BLaER1 (cell line): ENCODE data around the gene CLEC4A.
"Not testable (repeated sequence)": the region's sequence is repeated elsewhere in the genome, so short reads cannot be mapped to it uniquely, and the experiment has no call there.

Experiments
- H3K27ac ChIP-seq: shearing (Covaris generic); formaldehyde crosslinking; 2 replicates; pipeline ENCODE4 v1.8.1; 2022
- H3K27me3 ChIP-seq: shearing (Covaris generic); formaldehyde crosslinking; 2 replicates; pipeline ENCODE4 v1.8.1; 2022
- H3K36me3 ChIP-seq: shearing (Covaris generic); formaldehyde crosslinking; 2 replicates; pipeline ENCODE4 v1.8.1; 2022
- H3K4me1 ChIP-seq: shearing (Covaris generic); formaldehyde crosslinking; 2 replicates; pipeline ENCODE4 v1.8.1; 2022
- H3K4me2 ChIP-seq: shearing (Covaris generic); formaldehyde crosslinking; 2 replicates; pipeline ENCODE4 v1.8.1; 2022
- H3K4me3 ChIP-seq: shearing (Covaris generic); formaldehyde crosslinking; 2 replicates; pipeline ENCODE4 v1.8.1; 2022
- H3K9ac ChIP-seq: shearing (Covaris generic); formaldehyde crosslinking; 2 replicates; pipeline ENCODE4 v1.8.1; 2022
- H3K9me3 ChIP-seq: shearing (Covaris generic); formaldehyde crosslinking; 2 replicates; pipeline ENCODE4 v1.8.1; 2022
- H4K20me1 ChIP-seq: shearing (Covaris generic); formaldehyde crosslinking; 2 replicates; pipeline ENCODE4 v1.8.1; 2022
- Cebpa-rat ChIP-seq: shearing (Covaris generic); IDR thresholded peaks from 2 replicates; pipeline ENCODE4 v1.8.1; 2022

The CLEC4A gene

DNA sequence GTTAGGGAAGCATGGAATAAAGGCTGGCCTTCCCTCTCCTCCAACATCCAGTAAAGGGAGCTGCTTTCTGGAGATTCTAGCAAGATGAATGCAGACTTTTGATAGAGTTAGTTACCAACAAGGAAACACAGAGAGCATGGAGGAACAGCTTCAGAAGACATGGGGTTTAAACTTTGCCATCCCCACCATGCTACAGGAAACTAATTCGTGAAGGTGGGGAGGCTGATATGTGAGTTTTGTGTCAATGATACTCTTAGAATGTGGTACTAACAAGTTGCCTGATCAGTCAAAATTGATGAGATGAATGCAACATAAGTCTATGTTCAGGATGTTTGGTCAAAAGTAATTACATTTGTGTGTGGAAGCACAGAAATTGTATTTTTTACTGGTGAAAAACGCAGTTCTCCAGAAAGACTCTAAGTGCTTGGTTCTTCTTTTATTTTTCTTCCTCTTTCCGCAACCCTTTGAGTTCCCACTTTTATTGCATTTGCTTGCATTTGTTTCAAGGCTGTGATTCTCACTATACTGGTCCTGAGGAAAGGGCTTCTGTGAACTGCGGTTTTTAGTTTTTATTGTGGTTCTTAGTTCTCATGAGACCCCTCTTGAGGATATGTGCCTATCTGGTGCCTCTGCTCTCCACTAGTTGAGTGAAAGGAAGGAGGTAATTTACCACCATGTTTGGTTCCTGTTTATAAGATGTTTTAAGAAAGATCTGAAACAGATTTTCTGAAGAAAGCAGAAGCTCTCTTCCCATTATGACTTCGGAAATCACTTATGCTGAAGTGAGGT, at the start of gene CLEC4A:
Gene CLEC4A (plus strand): TSS at position 494 of the 789 bp plus-strand sequence. CDS start 262 bp downstream, at position 756.
- H3K36me3 ChIP-seq: 0 out of 2 replicates have a peak, but pooled peaks cover 13% of the 10 kb centered on the region
- peak within 1 kb of the TSS; percentile 71 for H3K4me2 ChIP-seq
- H3K27ac ChIP-seq: no peak within 1 kb of the TSS
- H4K20me1 ChIP-seq: no peaks in the 10 kb centered on the region; the same call in 1 of the 2 replicates
- H3K4me3 ChIP-seq: no peak within 1 kb of the TSS
- H3K9ac ChIP-seq: no peak within 1 kb of the TSS
- no peaks in the 10 kb centered on the region for H3K27me3 ChIP-seq
- no peaks in the 10 kb centered on the region for H3K9me3 ChIP-seq
- peaks cover 32% of the 10 kb centered on the region for H3K4me1 ChIP-seq
- no peak for TF ChIP-seq Cebpa-rat

DNA sequence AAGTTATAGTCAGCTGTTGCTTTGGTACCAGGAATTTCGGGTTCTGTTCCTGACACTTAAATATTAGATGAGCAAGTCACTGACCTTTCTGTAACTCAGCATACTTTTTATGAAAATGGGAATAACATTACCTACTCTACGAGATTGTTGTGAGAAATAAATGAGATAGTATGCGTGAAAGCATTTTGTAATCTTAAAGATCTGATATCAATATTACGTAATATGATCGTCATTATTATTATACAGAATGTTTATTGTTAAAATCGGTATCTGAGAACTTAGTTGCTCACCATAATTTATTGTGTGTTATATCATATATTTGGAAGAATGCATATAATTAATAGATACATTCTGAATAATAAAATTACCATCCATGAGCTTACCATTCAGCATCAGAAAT, 47.5 kb upstream of the CLEC4A start:
- Histone ChIP-seq H4K20me1 (no peaks in the 10 kb centered on the region), H3K4me1 (peaks cover 25% of the 10 kb centered on the region), H3K4me2 (no peak overlapping the region), H3K9me3 (no peaks in the 10 kb centered on the region), H3K27me3 (no peaks in the 10 kb centered on the region), H3K4me3 (no peak overlapping the region), H3K9ac (no peak overlapping the region), H3K27ac (no peak overlapping the region), H3K36me3 (no peaks in the 10 kb centered on the region)
- no peak for TF ChIP-seq Cebpa-rat

DNA sequence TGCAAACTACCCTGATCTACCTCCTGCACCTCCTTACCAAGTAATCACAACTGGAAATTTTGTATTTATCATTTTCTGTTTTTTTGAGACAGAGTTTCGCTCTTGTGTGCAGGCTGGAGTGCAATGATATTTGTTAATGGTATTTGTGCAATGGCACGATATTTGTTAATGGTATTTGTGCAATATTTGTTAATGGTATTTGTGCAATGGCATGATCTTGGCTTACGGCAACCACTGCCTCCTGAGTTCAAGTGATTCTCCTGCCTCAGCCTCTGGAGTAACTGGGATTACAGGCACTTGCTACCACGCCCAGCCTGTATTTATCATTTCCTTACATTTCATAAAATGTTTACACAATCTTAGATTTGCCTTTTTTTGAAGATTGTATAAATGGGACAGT, 47.1 kb upstream of the CLEC4A start:
- no peak overlapping the region for H3K27ac ChIP-seq
- no peak for TF ChIP-seq Cebpa-rat
- H3K4me2 ChIP-seq: no peak overlapping the region
- H3K9me3 ChIP-seq: no peaks in the 10 kb centered on the region
- no peak overlapping the region for H3K4me3 ChIP-seq
- H4K20me1 ChIP-seq: no peaks in the 10 kb centered on the region
- H3K36me3 ChIP-seq: no peaks in the 10 kb centered on the region
- H3K4me1 ChIP-seq: peaks cover 29% of the 10 kb centered on the region
- H3K9ac ChIP-seq: no peak overlapping the region
- no peaks in the 10 kb centered on the region for H3K27me3 ChIP-seq

DNA sequence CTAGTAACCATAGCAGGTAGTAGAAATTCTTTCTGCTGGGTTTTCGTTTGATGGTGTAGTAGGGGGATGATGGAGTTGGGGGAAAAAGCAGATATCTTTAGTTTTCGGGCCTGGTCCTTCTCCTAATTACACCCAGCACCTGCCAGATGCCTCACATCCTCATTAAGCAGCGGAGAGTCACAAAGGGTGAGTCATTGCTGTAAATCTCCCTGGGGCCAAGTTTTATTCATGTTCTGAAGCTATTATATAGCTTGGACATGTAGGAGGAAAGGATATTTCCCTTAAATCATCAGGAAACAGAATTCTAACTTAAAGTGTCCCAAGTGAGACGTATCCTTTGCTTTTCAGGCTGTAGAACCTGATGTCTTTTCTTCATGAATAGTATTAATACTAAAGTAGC, 46.2 kb upstream of the CLEC4A start:
- Histone ChIP-seq H3K4me3 (no peak overlapping the region), H3K27me3 (no peaks in the 10 kb centered on the region), H3K4me1 (peaks cover 30% of the 10 kb centered on the region), H4K20me1 (no peaks in the 10 kb centered on the region), H3K9me3 (no peaks in the 10 kb centered on the region), H3K9ac (no peak overlapping the region), H3K36me3 (no peaks in the 10 kb centered on the region), H3K4me2 (no peak overlapping the region), H3K27ac (no peak overlapping the region)
- no peak for TF ChIP-seq Cebpa-rat

DNA sequence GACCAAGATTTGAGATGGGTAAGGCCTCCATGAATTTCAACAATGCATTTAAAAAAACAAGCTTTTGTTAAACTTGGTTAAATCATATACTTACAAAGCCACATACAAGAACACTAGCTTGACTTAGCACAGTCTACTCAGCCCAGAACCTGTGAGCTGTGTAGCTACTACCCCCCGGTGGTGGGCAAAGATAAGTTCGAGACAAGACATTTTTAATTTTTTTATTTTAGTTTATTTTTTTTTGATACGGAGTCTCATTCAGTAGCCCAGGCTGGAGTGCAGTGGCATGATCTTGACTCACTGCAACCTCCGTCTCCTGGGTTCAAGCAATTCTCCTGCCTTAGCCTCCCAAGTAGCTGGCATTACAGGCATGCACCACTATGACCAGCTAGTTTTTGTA, 45.0 kb upstream of the CLEC4A start:
- no peaks in the 10 kb centered on the region for H3K36me3 ChIP-seq
- H3K9me3 ChIP-seq: no peaks in the 10 kb centered on the region
- no peak overlapping the region for H3K4me3 ChIP-seq
- H3K4me2 ChIP-seq: no peak overlapping the region
- H3K9ac ChIP-seq: no peak overlapping the region
- no peaks in the 10 kb centered on the region for H3K27me3 ChIP-seq
- peaks cover 38% of the 10 kb centered on the region for H3K4me1 ChIP-seq
- H4K20me1 ChIP-seq: peaks cover 5% of the 10 kb centered on the region; the same call in 1 of the 2 replicates
- no peak for TF ChIP-seq Cebpa-rat
- no peak overlapping the region for H3K27ac ChIP-seq

DNA sequence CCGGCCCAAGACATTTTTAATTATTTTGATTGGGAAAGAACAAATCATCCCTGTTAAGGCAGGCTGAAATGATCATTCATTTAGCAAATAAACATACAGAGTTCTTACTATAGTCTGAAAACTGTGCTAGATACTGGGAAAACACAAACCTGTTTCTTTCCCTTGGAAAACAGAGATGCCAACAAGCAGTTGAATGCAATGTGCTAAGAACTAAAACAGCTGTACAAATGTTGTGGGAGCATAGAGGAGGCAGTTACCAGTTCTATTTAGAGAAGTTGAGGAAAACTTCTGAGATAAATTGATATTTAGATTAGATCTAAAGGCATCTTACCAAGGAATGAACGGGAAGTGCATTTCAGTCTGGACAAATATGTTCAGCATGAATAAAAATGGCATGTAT, 44.5 kb upstream of the CLEC4A start:
- Histone ChIP-seq H3K9me3 (no peaks in the 10 kb centered on the region), H3K36me3 (0 out of 2 replicates have a peak, but pooled peaks cover 4% of the 10 kb centered on the region), H3K4me2 (no peak overlapping the region), H3K9ac (no peak overlapping the region), H4K20me1 (peaks cover 10% of the 10 kb centered on the region), H3K4me1 (peaks cover 43% of the 10 kb centered on the region), H3K27ac (no peak overlapping the region), H3K4me3 (no peak overlapping the region), H3K27me3 (no peaks in the 10 kb centered on the region)
- TF ChIP-seq Cebpa-rat: no peak

DNA sequence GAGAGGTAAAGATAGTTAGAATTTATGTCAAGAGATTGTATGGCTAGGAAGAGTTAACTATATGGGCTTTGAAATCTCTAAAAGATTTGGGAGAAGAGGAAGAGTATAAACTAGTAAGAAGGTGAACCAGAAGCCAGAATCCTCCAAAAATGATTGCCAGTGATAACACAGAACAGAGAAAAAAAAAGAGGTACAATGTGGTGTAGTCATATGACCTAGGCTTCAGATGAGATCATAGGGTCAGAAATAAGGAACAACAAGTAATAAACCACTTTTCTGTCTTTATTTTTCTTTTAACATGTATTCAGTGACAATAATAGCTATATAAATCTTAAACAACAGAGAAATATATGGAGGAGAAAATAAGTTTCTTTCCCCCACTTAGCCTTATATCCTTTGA, 43.3 kb upstream of the CLEC4A start:
- peaks cover 54% of the 10 kb centered on the region for H3K4me1 ChIP-seq
- peak overlapping the region; percentile 91; the same call in 1 of the 2 replicates for H3K4me2 ChIP-seq
- no peak overlapping the region for H3K27ac ChIP-seq
- H3K36me3 ChIP-seq: 0 out of 2 replicates have a peak, but pooled peaks cover 10% of the 10 kb centered on the region
- peaks cover 22% of the 10 kb centered on the region for H4K20me1 ChIP-seq
- H3K27me3 ChIP-seq: no peaks in the 10 kb centered on the region
- no peak overlapping the region for H3K4me3 ChIP-seq
- H3K9ac ChIP-seq: no peak overlapping the region
- no peak for TF ChIP-seq Cebpa-rat
- no peaks in the 10 kb centered on the region for H3K9me3 ChIP-seq

DNA sequence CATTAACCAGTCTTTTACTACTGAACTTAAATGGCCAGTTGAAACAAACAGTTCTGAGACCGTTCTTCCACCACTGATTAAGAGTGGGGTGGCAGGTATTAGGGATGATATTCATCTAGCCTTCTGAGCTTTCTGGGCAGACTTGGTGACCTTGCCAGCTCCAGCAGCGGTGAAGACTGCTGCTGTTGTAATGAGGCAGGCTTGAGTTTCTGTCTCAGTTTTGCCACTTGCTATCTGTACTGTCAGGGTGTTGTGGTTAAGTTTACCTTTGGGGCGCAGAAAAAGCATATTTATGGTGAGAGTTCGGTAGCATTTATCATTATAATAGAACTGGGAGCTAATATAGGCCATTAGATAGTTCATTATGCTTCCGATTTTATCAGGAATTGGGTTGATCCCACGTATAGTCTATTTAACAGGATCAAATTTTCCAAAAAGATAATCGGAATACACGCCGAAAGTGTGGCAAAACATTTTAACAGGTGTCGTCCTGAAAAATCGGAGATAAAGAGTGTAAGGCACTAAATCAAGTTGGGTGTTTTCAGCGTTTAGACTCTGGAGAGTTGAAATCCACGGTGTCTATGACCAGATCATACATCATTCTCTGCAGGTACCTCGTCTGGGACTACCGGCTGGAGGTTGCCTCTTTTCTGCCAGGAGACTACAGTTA, 42.0 kb upstream of the CLEC4A start:
- H3K9ac ChIP-seq: peak overlapping the region; percentile 84
- no peaks in the 10 kb centered on the region for H3K9me3 ChIP-seq
- H3K36me3 ChIP-seq: peaks cover 18% of the 10 kb centered on the region
- no peaks in the 10 kb centered on the region for H3K27me3 ChIP-seq
- H3K4me2 ChIP-seq: peak overlapping the region; percentile 91
- H3K27ac ChIP-seq: peak overlapping the region; percentile 83
- no peak for TF ChIP-seq Cebpa-rat
- H3K4me1 ChIP-seq: peaks cover 67% of the 10 kb centered on the region
- peaks cover 33% of the 10 kb centered on the region for H4K20me1 ChIP-seq
- peak overlapping the region; percentile 81 for H3K4me3 ChIP-seq

DNA sequence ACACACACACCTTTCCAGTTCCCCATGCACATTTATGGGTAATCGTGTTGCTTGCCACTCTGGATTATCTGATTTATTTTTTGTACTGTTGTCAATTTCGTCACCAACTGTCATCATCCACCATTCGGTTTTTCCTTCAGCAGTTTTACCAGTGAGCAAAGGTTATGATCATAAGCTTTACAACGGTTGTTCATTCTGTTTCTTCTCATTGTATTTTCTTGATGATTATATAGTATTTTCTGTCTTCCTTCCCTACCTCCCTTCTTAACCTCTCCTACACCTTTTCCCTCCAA, 40.7 kb upstream of the CLEC4A start:
- Histone ChIP-seq H3K4me2 (peak overlapping the region; percentile 91), H3K9me3 (no peaks in the 10 kb centered on the region), H4K20me1 (peaks cover 45% of the 10 kb centered on the region), H3K27ac (peak overlapping the region; percentile 83), H3K36me3 (peaks cover 22% of the 10 kb centered on the region), H3K27me3 (no peaks in the 10 kb centered on the region), H3K9ac (peak overlapping the region; percentile 84), H3K4me3 (peak overlapping the region; percentile 81), H3K4me1 (peaks cover 79% of the 10 kb centered on the region)
- TF ChIP-seq Cebpa-rat: no peak

DNA sequence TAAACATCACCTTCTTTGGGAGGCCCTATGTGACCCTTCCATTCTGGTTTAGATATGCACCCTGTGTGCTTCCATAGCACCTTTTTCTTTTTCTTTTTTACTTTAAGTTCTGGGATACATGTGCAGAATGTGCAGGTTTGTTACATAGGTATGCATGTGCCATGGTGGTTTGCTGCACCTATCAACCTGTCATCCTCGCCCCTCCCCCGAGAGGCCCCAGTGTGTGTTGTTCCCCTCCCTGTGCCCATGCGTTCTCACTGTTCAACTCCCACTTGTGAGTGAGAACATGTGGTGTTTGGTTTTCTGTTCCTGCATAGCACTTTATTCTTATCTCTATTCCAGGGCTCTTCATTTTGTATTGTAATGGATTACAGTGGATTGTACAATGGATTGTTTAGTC, 39.1 kb upstream of the CLEC4A start:
- Histone ChIP-seq H3K4me2 (peak overlapping the region; percentile 91), H3K4me1 (peaks cover 86% of the 10 kb centered on the region), H3K36me3 (peaks cover 26% of the 10 kb centered on the region), H4K20me1 (peaks cover 61% of the 10 kb centered on the region)
- H3K4me3 ChIP-seq, H3K9ac ChIP-seq, H3K9me3 ChIP-seq, H3K27ac ChIP-seq, H3K27me3 ChIP-seq: not testable (repeated sequence)
